Fibroblast of skin of back (primary cell): Measurements from ENCODE around the gene EEF1AKMT3.
"Not testable (repeated sequence)": the region's sequence is repeated elsewhere in the genome, so short reads cannot be mapped to it uniquely, and the experiment has no call there.

Source experiments
- DNase-seq: peaks from one replicate; pipeline ENCODE4 v3.0.0-alpha.2; 2013

Gene EEF1AKMT3

GRCh38 chr12:57765698-57766463 lies 6.5 kb upstream of the EEF1AKMT3 start:
- DNase-seq, result no peak

- no peak for DNase-seq
These were observed 5.7 kb upstream of the EEF1AKMT3 start, which contains the start of gene CYP27B1 for GRCh38 chr12:57766464-57767304. Gene CYP27B1 (minus strand): TSS chr12:57767078. CDS start chr12:57767041, 37 bp downstream.

DNA sequence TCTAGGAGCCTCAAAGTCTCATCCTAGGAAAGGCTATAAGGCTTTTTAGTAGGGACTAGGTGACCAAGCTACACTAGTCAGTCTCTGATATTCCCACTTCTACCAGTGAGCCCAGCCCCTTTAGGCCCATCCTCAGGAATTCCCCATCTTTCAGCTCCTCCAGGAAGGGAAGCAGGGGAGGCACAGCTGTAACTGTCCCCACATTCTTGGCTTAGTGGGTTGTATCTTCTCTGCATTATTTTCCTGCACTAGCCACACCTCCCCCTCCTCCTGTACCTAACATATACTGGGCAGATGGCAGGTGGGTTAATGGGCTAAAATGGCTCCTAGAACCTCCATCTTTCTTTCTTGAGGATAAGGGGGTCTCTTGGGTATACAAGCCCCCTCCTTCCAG lies 5.1 kb upstream of the EEF1AKMT3 start:
- no peak for DNase-seq

- no peak for DNase-seq
These were observed 4.5 kb upstream of the EEF1AKMT3 start for GRCh38 chr12:57767876-57768275.

- DNase-seq, result no peak
These were observed 2.8 kb upstream of the EEF1AKMT3 start for GRCh38 chr12:57769594-57769993.

- DNase-seq, result no peak
These were observed 1.7 kb upstream of the EEF1AKMT3 start for GRCh38 chr12:57770734-57771133.

DNA sequence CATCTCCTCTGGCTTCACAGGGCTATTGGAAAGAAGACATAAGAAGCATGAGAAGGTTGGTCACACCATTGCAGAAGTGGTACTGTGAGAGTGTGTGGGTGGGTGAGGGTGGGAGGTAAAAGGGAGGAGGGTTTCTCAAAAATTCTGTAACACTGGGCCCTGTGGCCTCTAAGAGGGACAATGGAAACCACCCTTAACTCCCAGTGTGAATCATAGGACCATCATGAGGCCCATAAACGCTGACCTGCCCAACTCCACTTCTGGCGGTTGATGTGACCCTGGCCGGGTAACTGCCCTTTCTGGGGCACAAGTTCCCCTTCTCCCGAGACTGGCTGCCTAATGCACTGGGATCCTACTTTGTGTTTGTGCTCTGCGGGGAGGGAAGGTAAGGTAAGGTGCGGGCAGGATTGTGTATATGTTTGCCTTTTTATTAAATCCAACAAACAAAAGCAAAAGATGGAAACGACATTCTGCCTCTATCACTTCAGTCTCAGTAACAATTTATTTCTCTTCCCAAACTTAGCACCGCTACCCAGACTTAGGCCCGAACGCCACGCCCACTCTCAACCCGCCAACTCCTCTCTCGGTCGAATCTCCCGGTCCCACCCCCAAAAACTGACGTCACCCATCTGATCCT lies 1.1 kb upstream of the EEF1AKMT3 start:
- DNase-seq, result peak; percentile 93

DNA sequence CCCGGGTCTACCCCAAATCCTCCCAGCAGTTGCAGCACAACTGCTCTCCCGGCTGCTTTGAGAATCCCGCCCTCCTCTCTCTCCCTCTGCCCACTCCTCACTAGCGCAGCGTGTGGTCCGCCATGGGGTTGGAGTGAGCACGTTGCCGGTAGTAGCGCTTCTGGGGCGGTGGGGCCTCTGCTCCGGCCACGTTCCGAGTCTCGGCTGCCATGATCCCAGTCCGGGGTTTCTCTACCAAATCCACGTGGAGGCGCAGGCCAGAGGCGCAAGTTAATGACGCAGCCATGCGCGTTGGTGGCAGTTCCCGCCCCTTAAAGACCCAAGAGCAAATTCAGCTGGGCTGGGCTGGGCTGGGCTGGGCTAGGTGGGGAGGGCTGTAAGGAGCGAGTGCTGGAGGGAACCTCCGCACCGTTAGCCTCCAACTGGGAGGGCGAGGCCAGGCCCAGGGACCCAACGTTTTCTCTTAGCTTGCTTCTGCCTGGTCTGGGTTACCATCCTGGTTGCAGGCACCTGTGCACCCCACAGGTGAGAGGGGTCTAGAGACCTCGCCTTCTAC lies 463 bp upstream of the EEF1AKMT3 start, which contains the start of gene METTL1:
TSS of gene METTL1 (minus strand) at position 233 of the 556 bp plus-strand sequence. CDS start at position 211, 22 bp downstream.
- DNase-seq, result peak; percentile 98

- not testable (repeated sequence) for DNase-seq
These were observed 2.2 kb downstream of the EEF1AKMT3 start for GRCh38 chr12:57774634-57775033.

GRCh38 chr12:57775044-57775443 lies 2.6 kb downstream of the EEF1AKMT3 start:
- DNase-seq, result no peak

DNA sequence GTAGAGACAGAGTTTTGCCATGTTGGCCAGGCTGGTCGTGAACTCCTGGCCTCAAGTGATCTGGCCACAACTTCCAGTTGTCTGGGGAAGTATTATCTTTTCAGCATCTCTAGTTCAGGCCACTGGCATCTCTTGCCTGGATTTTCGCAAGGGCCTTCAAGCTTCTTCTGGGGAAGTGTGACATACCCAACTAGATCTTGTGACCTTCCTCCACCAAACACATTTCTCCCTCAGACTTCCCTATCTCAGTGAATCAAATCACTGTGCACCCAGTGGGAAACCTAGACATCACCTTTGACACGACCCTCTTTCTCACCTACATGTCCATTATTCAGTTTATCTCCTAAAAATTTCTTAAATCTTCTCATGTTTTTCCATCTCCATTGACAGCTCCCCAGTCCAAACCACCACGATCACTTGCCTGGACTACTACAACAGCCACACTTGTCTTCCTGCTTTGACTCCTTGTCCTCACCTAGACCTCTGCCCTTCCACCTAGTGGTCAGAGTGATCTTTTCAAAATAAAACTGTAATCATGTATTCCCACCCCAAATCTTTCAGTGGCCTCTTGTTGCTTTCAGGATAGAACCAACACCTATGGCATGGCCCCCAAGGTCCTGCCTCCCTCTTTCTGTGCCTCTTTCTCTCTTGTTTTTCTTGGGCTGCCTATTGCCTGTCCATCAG lies 3.3 kb downstream of the EEF1AKMT3 start:
- DNase-seq, result no peak

GRCh38 chr12:57776247-57776587 lies 3.8 kb downstream of the EEF1AKMT3 start:
- DNase-seq, result no peak

DNA sequence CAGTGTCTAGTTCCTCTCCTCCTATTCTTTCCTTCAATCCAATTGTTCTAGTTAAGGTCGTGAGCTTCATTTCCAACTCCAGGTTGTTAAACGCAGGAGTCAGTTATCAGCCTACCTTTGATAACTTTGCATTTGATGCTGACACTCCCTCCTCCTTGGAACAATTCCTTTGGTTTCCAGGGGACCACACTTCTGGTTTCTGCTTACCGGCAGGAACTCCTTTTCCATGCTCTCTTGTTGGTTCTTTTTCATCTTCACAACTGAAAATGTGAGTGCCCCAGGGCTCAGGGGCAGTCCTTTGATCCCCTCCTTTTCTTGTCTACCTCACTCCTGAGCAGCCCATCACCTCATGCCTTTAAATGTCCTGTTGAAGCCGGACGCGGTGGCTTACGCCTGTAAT lies 5.0 kb downstream of the EEF1AKMT3 start:
- no peak for DNase-seq

- DNase-seq, result no peak
These were observed 5.5 kb downstream of the EEF1AKMT3 start for GRCh38 chr12:57777911-57778310.

GRCh38 chr12:57779736-57780135 lies 7.3 kb downstream of the EEF1AKMT3 start:
- no peak for DNase-seq

GRCh38 chr12:57780284-57780897 lies 8.0 kb downstream of the EEF1AKMT3 start:
- DNase-seq, result no peak

DNA sequence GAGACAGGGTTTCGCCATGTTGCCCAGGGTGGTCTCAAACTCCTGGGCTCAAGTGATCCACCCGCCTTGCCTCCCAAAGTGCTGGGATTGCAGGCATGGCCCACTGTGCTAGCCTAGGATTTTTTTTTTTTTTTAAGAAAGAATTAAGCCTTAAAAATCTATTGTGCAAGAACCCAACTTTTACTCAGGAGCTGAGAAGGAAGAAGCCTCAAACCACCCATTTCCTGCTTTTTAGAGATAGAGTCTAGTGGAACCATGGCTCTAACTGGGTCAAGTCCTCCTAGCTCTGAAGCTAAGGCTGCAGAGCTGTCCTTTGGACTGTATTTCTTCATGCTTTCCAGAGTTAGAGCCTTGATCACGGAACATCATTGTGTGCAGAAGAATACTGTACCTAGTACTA lies 8.8 kb downstream of the EEF1AKMT3 start:
- no peak for DNase-seq

DNA sequence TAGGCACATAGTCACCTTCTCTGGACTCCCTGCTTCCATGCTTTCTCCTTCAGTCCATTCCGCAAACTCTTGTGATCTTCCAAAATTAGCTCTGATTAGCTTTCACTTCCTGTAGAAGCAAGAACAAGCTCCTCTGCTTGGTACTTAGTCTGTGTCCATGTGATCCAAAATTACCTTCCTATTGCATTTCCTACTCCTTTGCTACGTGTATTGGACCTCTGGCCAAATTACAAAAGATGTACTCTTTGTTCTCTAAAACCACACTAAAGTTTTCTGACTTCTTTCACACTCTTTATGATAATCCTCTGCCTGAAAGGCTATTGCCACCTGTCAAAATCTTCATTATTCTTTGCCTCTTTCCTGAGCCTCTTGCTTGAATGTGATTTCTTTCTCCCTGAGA lies 9.4 kb downstream of the EEF1AKMT3 start:
- no peak for DNase-seq

DNA sequence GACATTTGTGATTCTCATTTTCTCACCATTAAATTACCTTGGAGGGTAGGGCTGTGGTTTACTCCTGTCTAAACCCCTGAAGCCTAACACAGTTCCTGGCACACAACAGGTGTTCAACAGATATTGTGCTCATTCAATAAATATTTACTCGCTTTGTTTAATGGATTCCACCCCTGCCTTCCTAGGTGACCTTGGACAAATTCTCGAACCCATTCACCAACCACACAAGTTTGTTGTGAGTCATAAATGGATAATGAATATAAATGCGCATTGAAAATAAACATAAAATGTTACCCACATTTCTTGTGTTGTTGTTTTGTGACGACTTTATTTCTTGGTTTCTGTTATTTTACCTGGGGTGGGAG lies 9.8 kb downstream of the EEF1AKMT3 start:
- no peak for DNase-seq

GRCh38 chr12:57782608-57783465 lies 10.4 kb downstream of the EEF1AKMT3 start, which contains the start of gene TSFM:
Gene TSFM (plus strand): TSS chr12:57782787. CDS start chr12:57782802, 15 bp downstream.
- DNase-seq, result peak; percentile 95

GRCh38 chr12:57783466-57783801 lies 11.0 kb downstream of the EEF1AKMT3 start:
- DNase-seq, result no peak
